Body of pancreas (tissue), 4 donors: ENCODE data around the gene STRADB.

Experiments used
- POLR2A ChIP-seq, 3 donors: fragments of 450-650 bp; IDR thresholded peaks; one replicate each; pipeline ENCODE4 v1.6.1; 2016; ENCODE audit warnings: antibody characterized with exemption in 3 of 3, mild to moderate bottlenecking in 2 of 3
- TF ChIP-seq, protein P1 (sequence below), 7 experiments: fragments of 450-650 bp in 4 of 7; fragments of 200-600 bp in 3 of 7; sonication (generic) in 3 of 7; IDR thresholded peaks; one replicate each; pipeline ENCODE4 v1.5.1; 2016 to 2019; ENCODE audit warnings: antibody characterized with exemption in 7 of 7

DNA sequence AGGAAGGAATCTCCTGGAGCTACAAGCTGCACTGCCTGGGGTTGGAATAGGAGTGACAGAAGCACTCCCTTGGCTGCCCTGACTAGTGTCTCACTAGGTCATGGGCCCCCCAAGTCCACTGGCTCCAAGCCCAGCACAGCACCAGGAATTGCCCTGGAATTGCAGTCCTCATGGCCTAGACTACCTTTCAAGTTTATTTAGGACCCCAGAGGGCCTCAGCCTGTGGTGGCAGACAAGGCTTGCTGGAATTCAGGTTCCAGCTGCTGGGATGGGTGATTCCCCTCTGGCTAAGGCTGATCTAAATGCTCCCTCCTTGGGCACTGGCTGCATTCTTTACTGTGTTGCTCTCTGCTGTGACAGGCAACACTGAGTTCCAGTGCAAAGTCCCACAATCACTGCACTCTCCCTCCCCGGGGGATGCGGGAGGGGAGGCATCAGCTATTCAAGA, 14.0 kb downstream of the STRADB start:
- TF ChIP-seq, protein P1, sequence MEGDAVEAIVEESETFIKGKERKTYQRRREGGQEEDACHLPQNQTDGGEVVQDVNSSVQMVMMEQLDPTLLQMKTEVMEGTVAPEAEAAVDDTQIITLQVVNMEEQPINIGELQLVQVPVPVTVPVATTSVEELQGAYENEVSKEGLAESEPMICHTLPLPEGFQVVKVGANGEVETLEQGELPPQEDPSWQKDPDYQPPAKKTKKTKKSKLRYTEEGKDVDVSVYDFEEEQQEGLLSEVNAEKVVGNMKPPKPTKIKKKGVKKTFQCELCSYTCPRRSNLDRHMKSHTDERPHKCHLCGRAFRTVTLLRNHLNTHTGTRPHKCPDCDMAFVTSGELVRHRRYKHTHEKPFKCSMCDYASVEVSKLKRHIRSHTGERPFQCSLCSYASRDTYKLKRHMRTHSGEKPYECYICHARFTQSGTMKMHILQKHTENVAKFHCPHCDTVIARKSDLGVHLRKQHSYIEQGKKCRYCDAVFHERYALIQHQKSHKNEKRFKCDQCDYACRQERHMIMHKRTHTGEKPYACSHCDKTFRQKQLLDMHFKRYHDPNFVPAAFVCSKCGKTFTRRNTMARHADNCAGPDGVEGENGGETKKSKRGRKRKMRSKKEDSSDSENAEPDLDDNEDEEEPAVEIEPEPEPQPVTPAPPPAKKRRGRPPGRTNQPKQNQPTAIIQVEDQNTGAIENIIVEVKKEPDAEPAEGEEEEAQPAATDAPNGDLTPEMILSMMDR (IDR thresholded peaks at IDR 0.05) = no peak
- no peak for TF ChIP-seq POLR2A (IDR thresholded peaks at IDR 0.05)
